H1 (cell line): ENCODE data around the gene LRP8. TPM values are rescaled to one million over a fixed set of nuclear protein-coding genes. Genes with fewer than 3 reads are reported as not detected.

Experiments
- BACH1 ChIP-seq: IDR thresholded peaks from 2 replicates; pipeline ENCODE4 v1.6.1; 2012; ENCODE audit warnings: low read length, improper control_type of control experiment
- CEBPB ChIP-seq: IDR thresholded peaks from 2 replicates; pipeline ENCODE4 v1.6.1; 2012; ENCODE audit warnings: low read depth, low read length
- CREB1 ChIP-seq: IDR thresholded peaks from 2 replicates; pipeline ENCODE4 v1.6.1; 2012; ENCODE audit warnings: inconsistent platforms
- GTF2F1 ChIP-seq: IDR thresholded peaks from 2 replicates; pipeline ENCODE4 v1.6.1; 2012; ENCODE audit warnings: low read depth, low read length, improper control_type of control experiment, borderline replicate concordance
- KDM4A ChIP-seq: IDR thresholded peaks from one replicate; pipeline ENCODE4 v1.7.1; 2012; ENCODE audit warnings: low read depth, mild to moderate bottlenecking, moderate library complexity, low read length, inconsistent platforms; ENCODE audit not compliant: severe bottlenecking
- NRF1 ChIP-seq: IDR thresholded peaks from 2 replicates; pipeline ENCODE4 v1.6.1; 2011; ENCODE audit warnings: mild to moderate bottlenecking, low read depth, low read length, improper control_type of control experiment
- polyA plus RNA-seq, 7 experiments: library from polyadenylated mRNA; depleted of rRNA in 3 of 7; stranded (reverse) in 5 of 7; unstranded in 2 of 7; fragments of >200 nt in 5 of 7; fragments of 200-250 nt in 2 of 7; gene quantifications; 1 replicate in 5 of 7; 2 replicates in 1 of 7; 4 replicates in 1 of 7; pipeline versions ENCODE4 v1.2.1 to v1.2.3, GENCODE V29; 2011 to 2013; ENCODE audit warnings: missing spikeins in 2 of 7, mixed read lengths in 2 of 7
- total RNA-seq: library from RNA; stranded (reverse); fragmentation: NEBNext Ultra II Directional; extraction: Animal tissue kit (Norgen Biotek cat#: 25700); gene quantifications from 2 replicates; pipeline ENCODE4 v1.2.1, GENCODE V29; 2021
- TF ChIP-seq, protein P1 (sequence below): IDR thresholded peaks from 2 replicates; pipeline ENCODE4 v1.6.1; 2011; ENCODE audit warnings: low read depth, mild to moderate bottlenecking, low read length; ENCODE audit not compliant: insufficient read depth

The LRP8 gene
- total and polyA plus RNA-seq, 2 of the 8 experiments (the other 6 are each of a cell fraction or from before 2014, with no cell fraction given) = 63.2 to 66.4 TPM

DNA sequence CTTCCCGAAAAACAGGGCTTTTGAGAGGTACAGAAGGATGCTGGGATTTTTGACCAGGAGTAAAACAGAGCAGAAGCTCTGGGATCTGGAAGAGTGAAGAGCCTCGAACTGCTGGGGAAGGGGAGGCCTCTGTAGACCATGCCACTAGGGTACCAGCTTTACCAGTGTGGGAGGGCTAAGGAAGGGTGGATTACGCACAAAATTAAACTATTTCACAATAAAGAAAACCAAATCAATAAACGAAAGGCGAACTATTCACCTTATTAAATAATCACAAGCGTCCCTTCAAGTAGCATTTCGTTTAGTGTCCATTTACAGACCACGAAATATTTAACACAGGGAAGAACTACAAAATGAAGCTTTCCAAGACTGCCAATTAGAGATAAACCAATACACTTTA is 108.2 kb downstream of the LRP8 start (continued):
- TF ChIP-seq NRF1 = no peak
- TF ChIP-seq CREB1 = no peak
- TF ChIP-seq, protein P1, sequence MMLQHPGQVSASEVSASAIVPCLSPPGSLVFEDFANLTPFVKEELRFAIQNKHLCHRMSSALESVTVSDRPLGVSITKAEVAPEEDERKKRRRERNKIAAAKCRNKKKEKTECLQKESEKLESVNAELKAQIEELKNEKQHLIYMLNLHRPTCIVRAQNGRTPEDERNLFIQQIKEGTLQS = no peak
- TF ChIP-seq KDM4A = no peak
- TF ChIP-seq BACH1 = no peak
- no peak for TF ChIP-seq CEBPB
- no peak for TF ChIP-seq GTF2F1
